ENCODE measurements around the gene MED23.

- TF ChIP-seq CTCF (conservative IDR thresholded peaks at IDR 0.05 in 1 of 2, IDR thresholded peaks at IDR 0.05 in 1 of 2; ENCODE audit: low read depth in 1 of 2, low read length in 2 of 2) (no peak), EZH2 (IDR thresholded peaks at IDR 0.05; ENCODE audit: low read length, missing control alignments) (no peak)
Measured at GRCh38 chr6:131613296-131613925, 14.6 kb downstream of the MED23 start.

Data from fibroblast of lung (primary cell).